WERI-Rb-1 (cell line): Measurements from ENCODE around the gene ULK4.

Experiments
- DNase-seq: peaks from one replicate; pipeline ENCODE4 v3.0.0-alpha.2; 2020
- H3K27ac ChIP-seq: fragments of 250-450 bp; sonication (Bioruptor Pico); 2 replicates; pipeline ENCODE4 v1.5.1; 2020; ENCODE audit warnings: mild to moderate bottlenecking, moderate library complexity
- H3K27me3 ChIP-seq: fragments of 250-450 bp; sonication (Bioruptor Pico); 2 replicates; pipeline ENCODE4 v1.5.1; 2021; ENCODE audit warnings: mild to moderate bottlenecking, low read depth, moderate library complexity; ENCODE audit not compliant: insufficient read depth, severe bottlenecking
- H3K36me3 ChIP-seq: fragments of 250-450 bp; sonication (Bioruptor Pico); 2 replicates; pipeline ENCODE4 v1.5.1; 2020; ENCODE audit warnings: mild to moderate bottlenecking, moderate library complexity
- H3K4me3 ChIP-seq: 2 replicates; pipeline ENCODE4 v1.5.1; 2011; ENCODE audit warnings: low read depth, mild to moderate bottlenecking, control low read depth, low read length
- H3K9me3 ChIP-seq: fragments of 250-450 bp; sonication (Bioruptor Pico); 2 replicates; pipeline ENCODE4 v1.5.1; 2021; ENCODE audit warnings: mild to moderate bottlenecking, moderate library complexity; ENCODE audit not compliant: severe bottlenecking
- TF ChIP-seq, protein P1 (sequence below): IDR thresholded peaks from 2 replicates; pipeline ENCODE4 v1.5.1; 2011; ENCODE audit warnings: low read depth, mild to moderate bottlenecking, control low read depth, inconsistent platforms, low read length

ULK4 gene

DNA sequence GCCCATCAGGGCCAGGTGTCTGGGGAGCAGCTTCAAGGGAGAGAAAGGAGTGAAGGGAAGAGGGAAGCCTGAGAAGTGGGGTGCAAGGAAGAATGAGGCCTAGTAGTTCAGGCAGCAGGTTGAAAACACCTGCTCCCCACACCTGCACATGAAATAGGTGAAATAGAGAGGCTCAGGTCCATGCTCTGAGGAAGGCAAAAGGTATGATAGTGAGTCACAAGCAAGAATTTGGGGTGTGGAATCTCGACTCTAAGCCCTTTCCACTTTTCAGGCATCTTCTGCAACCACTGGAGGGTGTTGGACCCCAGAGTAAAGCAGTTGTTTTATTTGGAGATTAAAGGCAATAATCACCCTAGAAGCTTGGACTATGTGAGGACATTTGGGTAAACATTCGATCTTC lies 605.1 kb downstream of the ULK4 start:
- H3K27me3 ChIP-seq: no peaks in the 10 kb centered on the region
- TF ChIP-seq, protein P1, sequence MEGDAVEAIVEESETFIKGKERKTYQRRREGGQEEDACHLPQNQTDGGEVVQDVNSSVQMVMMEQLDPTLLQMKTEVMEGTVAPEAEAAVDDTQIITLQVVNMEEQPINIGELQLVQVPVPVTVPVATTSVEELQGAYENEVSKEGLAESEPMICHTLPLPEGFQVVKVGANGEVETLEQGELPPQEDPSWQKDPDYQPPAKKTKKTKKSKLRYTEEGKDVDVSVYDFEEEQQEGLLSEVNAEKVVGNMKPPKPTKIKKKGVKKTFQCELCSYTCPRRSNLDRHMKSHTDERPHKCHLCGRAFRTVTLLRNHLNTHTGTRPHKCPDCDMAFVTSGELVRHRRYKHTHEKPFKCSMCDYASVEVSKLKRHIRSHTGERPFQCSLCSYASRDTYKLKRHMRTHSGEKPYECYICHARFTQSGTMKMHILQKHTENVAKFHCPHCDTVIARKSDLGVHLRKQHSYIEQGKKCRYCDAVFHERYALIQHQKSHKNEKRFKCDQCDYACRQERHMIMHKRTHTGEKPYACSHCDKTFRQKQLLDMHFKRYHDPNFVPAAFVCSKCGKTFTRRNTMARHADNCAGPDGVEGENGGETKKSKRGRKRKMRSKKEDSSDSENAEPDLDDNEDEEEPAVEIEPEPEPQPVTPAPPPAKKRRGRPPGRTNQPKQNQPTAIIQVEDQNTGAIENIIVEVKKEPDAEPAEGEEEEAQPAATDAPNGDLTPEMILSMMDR: no peak
- DNase-seq: no peak
- H3K36me3 ChIP-seq: no peaks in the 10 kb centered on the region
- no peak overlapping the region for H3K4me3 ChIP-seq
- no peak overlapping the region for H3K27ac ChIP-seq
- H3K9me3 ChIP-seq: no peaks in the 10 kb centered on the region

DNA sequence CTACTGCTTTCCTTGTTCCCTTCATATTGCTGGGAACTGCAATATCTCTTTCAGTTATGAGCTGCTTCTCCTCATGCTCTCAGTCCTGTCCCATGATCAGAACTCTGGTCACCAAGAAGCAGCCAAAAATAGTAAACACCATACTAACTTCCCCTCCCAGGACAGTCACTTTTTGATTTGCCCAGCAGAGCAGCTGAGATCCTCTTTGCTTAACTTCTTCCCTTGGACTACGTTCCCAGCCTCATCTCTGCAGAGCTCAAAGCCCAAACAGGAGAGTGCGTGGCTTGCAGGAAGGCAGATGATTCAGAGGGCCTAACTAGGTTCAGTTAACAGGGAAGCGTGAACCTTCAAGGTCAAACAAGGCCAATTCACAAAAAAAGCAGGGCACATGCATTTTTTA lies 609.4 kb downstream of the ULK4 start:
- H3K27ac ChIP-seq: no peak overlapping the region
- no peak for DNase-seq
- TF ChIP-seq, protein P1: no peak
- no peaks in the 10 kb centered on the region for H3K9me3 ChIP-seq
- H3K27me3 ChIP-seq: no peaks in the 10 kb centered on the region
- H3K36me3 ChIP-seq: no peaks in the 10 kb centered on the region
- H3K4me3 ChIP-seq: no peak overlapping the region

DNA sequence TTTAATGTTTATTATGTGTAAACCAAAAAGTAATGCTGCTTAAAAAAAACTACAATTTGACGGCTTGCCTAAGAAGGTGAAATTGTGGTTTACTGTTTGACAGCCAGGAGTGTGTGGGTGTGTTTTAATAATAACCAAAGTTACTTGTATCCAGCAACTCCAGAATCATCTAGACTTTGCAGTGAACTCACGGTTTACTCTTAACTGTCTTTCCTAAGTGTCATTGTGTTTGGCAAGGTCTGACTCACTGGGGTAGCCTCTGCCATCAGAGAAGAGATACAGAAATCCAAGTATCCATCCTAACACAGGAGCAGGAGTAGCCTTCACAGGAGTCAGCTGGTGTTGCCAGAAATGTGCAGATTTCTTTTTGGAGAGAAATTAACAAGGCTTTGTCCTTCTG lies 611.5 kb downstream of the ULK4 start:
- no peak for DNase-seq

DNA sequence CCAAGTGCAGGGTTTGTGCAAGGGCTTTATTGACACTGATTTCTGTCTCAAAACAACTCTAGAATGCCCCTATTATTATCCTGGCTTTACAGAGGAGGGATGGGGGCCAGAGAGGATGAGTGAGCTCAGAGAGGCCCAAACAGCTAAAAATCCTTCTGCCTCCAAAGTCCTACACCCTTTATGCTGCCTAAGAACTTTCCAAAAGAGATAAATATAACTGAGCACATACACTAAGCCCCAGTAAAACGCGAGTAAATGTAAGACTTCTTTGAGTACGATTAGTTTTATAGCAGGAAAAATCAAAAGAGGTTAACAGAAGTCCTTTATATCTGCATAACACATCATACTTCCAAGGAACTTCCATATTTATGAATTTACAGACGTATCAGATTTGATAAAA lies 613.5 kb downstream of the ULK4 start:
- Histone ChIP-seq H3K9me3 (peaks cover 3% of the 10 kb centered on the region), H3K36me3 (no peaks in the 10 kb centered on the region), H3K27ac (no peak overlapping the region), H3K27me3 (no peaks in the 10 kb centered on the region), H3K4me3 (no peak overlapping the region)
- DNase-seq: no peak
- TF ChIP-seq, protein P1: no peak

More for the DNA sequence above, 611.5 kb downstream of the ULK4 start:
- H3K36me3 ChIP-seq: no peaks in the 10 kb centered on the region
- no peaks in the 10 kb centered on the region for H3K27me3 ChIP-seq
- no peaks in the 10 kb centered on the region for H3K9me3 ChIP-seq
- H3K4me3 ChIP-seq: no peak overlapping the region
- TF ChIP-seq, protein P1: no peak
- no peak overlapping the region for H3K27ac ChIP-seq

DNA sequence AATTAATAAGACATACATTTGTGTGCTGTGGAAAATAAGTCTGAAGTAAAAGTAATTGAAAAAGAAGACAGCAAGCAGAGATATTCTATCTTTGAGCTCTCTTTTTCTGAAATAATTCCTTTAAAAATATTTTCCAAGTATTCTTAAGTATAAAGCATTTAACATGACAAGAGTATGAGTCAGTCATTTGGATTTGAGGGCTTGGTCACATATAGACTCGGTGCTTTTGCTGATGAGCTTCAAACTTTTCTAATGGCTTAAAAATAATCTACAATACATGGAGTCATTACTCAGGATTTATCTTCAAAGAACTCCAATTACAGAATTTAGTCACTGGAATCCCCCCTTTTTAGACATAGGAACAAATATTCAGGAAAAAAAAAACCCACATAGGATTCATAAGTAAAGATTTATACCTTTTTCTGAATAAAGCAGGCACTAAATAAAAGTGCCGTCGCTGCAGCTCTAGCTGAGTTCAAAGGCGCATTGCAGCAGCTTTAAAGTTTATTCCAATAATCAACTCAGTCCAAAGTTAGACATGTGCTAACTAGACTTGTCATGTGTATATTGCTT lies 615.1 kb downstream of the ULK4 start:
- no peak for DNase-seq
- peaks cover 3% of the 10 kb centered on the region for H3K9me3 ChIP-seq
- no peaks in the 10 kb centered on the region for H3K36me3 ChIP-seq
- no peak overlapping the region for H3K27ac ChIP-seq
- no peak overlapping the region for H3K4me3 ChIP-seq
- TF ChIP-seq, protein P1: no peak
- H3K27me3 ChIP-seq: no peaks in the 10 kb centered on the region

DNA sequence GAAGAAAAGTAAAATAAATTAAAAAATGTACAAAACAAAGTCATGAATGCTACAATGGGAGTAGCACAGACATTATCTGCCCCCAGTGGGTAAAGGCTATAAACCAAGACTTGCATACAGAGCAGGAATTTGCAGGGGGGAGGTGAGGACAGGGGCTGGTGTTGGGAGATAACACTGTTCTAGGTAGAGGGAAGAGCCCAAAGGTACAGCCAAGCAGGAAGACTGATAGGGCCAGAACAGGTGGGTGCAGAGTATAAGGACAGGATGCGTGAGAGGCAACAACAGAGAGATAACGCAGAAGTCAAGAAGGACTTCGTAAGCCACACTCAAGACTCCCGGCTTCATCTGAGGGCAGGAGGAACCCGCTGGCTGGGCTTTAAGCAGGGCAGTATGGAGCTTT lies 616.1 kb downstream of the ULK4 start:
- Histone ChIP-seq H3K27me3 (no peaks in the 10 kb centered on the region), H3K27ac (no peak overlapping the region), H3K4me3 (no peak overlapping the region), H3K9me3 (peaks cover 3% of the 10 kb centered on the region), H3K36me3 (no peaks in the 10 kb centered on the region)
- TF ChIP-seq, protein P1: no peak
- DNase-seq: no peak
